Suprapubic skin (tissue), 4 donors: ENCODE results near the gene LRRC18. TPM values are rescaled to one million over a fixed set of nuclear protein-coding genes. Genes with fewer than 3 reads are reported as not detected.

Source experiments
- DNase-seq, 2 donors: peaks; one replicate each; pipeline ENCODE4 v3.0.0-alpha.2; 2019; ENCODE audit warnings: low spot score in 2 of 2
- H3K27ac ChIP-seq: fragments of 200-600 bp; sonication (generic); one replicate; pipeline ENCODE4 v1.5.1; 2019
- H3K27me3 ChIP-seq: fragments of 200-600 bp; sonication (generic); one replicate; pipeline ENCODE4 v1.5.1; 2019
- H3K36me3 ChIP-seq: fragments of 200-600 bp; sonication (generic); one replicate; pipeline ENCODE4 v1.5.1; 2019
- H3K4me1 ChIP-seq: fragments of 200-600 bp; sonication (generic); one replicate; pipeline ENCODE4 v1.5.1; 2019
- H3K4me3 ChIP-seq: fragments of 200-600 bp; sonication (generic); one replicate; pipeline ENCODE4 v1.5.1; 2019; ENCODE audit warnings: mild to moderate bottlenecking
- H3K9me3 ChIP-seq: fragments of 200-600 bp; sonication (generic); one replicate; pipeline ENCODE4 v1.5.1; 2019
- EP300 ChIP-seq: sonication (generic); formaldehyde crosslinking; IDR thresholded peaks from one replicate; pipeline ENCODE4 v1.6.1; 2017; ENCODE audit warnings: antibody characterized with exemption
- POLR2A ChIP-seq, 2 donors: fragments of 450-650 bp; IDR thresholded peaks; one replicate each; pipeline ENCODE4 v1.6.1; 2017; ENCODE audit warnings: antibody characterized with exemption in 2 of 2, mild to moderate bottlenecking in 2 of 2, moderate library complexity in 2 of 2
- POLR2AphosphoS5 ChIP-seq, 3 donors: sonication (generic); formaldehyde crosslinking; IDR thresholded peaks; one replicate each; pipeline ENCODE4 v1.6.1; 2017; ENCODE audit warnings: antibody characterized with exemption in 3 of 3
- WGBS: methylation state at CpG from one replicate; pipeline ENCODE4 v1.1.5; 2018; 5-methylcytosine and 5-hydroxymethylcytosine counted together
- total RNA-seq, 4 donors: library from RNA; depleted of rRNA; stranded (reverse); fragments of >200 nt; gene quantifications; one replicate each; pipeline ENCODE4 v1.1.0, GENCODE V29; 2016
- TF ChIP-seq, protein P1 (sequence below), 2 donors: fragments of 200-600 bp in 1 of 2; fragments of 450-650 bp in 1 of 2; sonication (generic) in 1 of 2; IDR thresholded peaks; one replicate each; pipeline ENCODE4 v1.5.1; 2016 to 2019; ENCODE audit warnings: antibody characterized with exemption in 2 of 2, mild to moderate bottlenecking in 1 of 2, moderate library complexity in 1 of 2

Gene LRRC18
- total RNA-seq, 4 donors from 2014 or later = not detected

DNA sequence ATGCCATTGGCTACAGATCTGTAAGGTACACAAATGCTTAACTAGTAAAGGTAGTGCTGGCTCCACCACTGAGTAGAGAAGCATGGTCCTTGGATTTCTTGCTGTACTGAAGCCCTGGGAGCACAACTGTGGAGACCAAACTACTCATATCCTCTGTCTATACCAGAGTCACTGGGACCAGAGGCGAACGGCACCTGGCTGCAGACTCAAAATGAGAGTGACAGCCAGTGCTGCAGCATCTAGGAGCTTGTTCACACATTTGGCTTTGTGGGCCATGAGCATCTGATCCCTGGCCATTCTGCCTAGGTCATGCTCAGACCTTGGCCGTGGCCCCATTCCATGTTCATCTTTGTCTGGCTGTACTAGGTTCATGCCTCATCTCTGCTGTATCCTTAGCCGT lies 31.9 kb downstream of the LRRC18 start:
- Histone ChIP-seq H3K9me3 (no peaks in the 10 kb centered on the region), H3K27me3 (no peaks in the 10 kb centered on the region), H3K4me3 (no peak overlapping the region), H3K27ac (no peak overlapping the region), H3K4me1 (no peaks in the 10 kb centered on the region), H3K36me3 (no peaks in the 10 kb centered on the region)
- no peak for DNase-seq
- TF ChIP-seq POLR2AphosphoS5 (IDR thresholded peaks at IDR 0.05) (no peak), POLR2A (IDR thresholded peaks at IDR 0.05) (no peak), EP300 (no peak)
- TF ChIP-seq, protein P1, sequence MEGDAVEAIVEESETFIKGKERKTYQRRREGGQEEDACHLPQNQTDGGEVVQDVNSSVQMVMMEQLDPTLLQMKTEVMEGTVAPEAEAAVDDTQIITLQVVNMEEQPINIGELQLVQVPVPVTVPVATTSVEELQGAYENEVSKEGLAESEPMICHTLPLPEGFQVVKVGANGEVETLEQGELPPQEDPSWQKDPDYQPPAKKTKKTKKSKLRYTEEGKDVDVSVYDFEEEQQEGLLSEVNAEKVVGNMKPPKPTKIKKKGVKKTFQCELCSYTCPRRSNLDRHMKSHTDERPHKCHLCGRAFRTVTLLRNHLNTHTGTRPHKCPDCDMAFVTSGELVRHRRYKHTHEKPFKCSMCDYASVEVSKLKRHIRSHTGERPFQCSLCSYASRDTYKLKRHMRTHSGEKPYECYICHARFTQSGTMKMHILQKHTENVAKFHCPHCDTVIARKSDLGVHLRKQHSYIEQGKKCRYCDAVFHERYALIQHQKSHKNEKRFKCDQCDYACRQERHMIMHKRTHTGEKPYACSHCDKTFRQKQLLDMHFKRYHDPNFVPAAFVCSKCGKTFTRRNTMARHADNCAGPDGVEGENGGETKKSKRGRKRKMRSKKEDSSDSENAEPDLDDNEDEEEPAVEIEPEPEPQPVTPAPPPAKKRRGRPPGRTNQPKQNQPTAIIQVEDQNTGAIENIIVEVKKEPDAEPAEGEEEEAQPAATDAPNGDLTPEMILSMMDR (IDR thresholded peaks at IDR 0.05) = no peak
- WGBS = 94% methylated on average over 4 of the region's 4 CpGs

DNA sequence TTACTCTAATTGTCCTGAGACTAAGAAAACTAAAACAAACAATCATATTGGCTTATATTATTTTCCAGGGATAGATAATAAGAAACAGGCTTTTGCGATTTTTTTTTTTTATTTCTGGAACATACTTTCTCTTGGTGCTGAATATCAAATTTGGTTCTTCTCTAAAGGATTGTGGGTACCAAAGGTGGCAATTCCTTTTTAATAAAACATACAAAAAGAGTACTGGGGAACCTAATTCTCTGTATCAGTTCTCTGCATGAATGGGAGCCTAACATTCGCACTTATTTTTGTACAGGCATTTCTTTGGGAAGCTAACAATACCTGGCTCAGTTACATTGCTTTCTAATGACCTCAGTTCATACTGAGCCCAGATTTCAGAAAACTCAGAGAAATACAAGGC lies 32.8 kb downstream of the LRRC18 start:
- no peak overlapping the region for H3K4me3 ChIP-seq
- WGBS = 66% methylated on average over 2 of the region's 2 CpGs
- no peak for DNase-seq

DNA sequence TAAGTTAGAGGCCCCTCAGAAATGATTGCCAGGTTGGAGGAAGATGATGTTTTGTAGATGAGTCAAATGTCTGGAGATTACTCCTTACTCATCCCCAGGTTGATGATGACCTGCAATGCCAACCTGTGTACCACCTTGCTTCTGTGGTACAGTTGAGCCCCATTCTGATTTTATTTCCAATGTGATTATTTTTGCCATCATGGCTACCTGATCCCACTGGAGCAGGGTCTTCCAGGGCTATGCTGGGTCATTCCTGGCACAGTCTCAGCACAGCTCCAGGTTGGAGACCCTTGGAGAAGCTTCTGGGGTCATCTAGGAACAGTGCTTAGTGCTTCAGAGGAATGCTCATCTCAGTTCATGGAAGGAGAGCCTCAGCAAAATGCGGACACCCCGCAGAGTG lies 34.3 kb downstream of the LRRC18 start:
- DNase-seq = no peak
- Histone ChIP-seq H3K27ac (no peak overlapping the region), H3K4me1 (no peaks in the 10 kb centered on the region), H3K36me3 (no peaks in the 10 kb centered on the region), H3K9me3 (no peaks in the 10 kb centered on the region), H3K4me3 (no peak overlapping the region), H3K27me3 (no peaks in the 10 kb centered on the region)
- TF ChIP-seq POLR2A (IDR thresholded peaks at IDR 0.05) = no peak
- no peak for TF ChIP-seq POLR2AphosphoS5 (IDR thresholded peaks at IDR 0.05)
- no peak for TF ChIP-seq EP300
- TF ChIP-seq, protein P1 (IDR thresholded peaks at IDR 0.05) = no peak
- no CpG with 5 or more reads among the region's 2 CpGs for WGBS

More for the DNA sequence above, 32.8 kb downstream of the LRRC18 start:
- no peak for TF ChIP-seq POLR2A (IDR thresholded peaks at IDR 0.05)
- TF ChIP-seq POLR2AphosphoS5 (IDR thresholded peaks at IDR 0.05) = no peak
- TF ChIP-seq, protein P1 (IDR thresholded peaks at IDR 0.05) = no peak
- TF ChIP-seq EP300 = no peak
- H3K4me1 ChIP-seq = no peaks in the 10 kb centered on the region
- H3K9me3 ChIP-seq = no peaks in the 10 kb centered on the region
- H3K36me3 ChIP-seq = no peaks in the 10 kb centered on the region
- H3K27ac ChIP-seq = no peak overlapping the region
- no peaks in the 10 kb centered on the region for H3K27me3 ChIP-seq

DNA sequence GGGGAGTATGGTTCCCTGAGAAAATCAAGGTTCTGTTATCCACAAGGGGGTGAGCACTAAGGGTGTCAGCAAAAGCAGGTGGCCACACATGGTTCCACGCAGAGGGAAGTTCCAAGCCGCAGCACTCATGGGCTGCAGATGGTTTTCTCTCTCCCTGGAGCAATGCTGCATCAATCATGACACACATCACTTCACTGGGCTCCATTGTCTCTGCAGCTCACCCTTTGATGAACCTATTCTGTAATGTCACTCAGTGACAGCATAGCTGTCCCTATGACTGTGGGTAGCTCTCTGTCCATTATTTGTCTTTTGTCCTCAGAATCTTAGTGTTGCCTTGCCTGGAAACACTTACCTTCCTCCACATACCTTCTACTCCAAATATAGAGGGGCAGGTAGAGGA lies 34.8 kb downstream of the LRRC18 start:
- Histone ChIP-seq H3K27me3 (no peaks in the 10 kb centered on the region), H3K4me3 (no peak overlapping the region), H3K9me3 (no peaks in the 10 kb centered on the region), H3K4me1 (no peaks in the 10 kb centered on the region), H3K36me3 (no peaks in the 10 kb centered on the region), H3K27ac (no peak overlapping the region)
- no peak for DNase-seq
- 80% methylated on average over 2 of the region's 2 CpGs for WGBS
- no peak for TF ChIP-seq EP300
- TF ChIP-seq POLR2A (IDR thresholded peaks at IDR 0.05) = no peak
- no peak for TF ChIP-seq POLR2AphosphoS5 (IDR thresholded peaks at IDR 0.05)
- TF ChIP-seq, protein P1 (IDR thresholded peaks at IDR 0.05) = no peak

DNA sequence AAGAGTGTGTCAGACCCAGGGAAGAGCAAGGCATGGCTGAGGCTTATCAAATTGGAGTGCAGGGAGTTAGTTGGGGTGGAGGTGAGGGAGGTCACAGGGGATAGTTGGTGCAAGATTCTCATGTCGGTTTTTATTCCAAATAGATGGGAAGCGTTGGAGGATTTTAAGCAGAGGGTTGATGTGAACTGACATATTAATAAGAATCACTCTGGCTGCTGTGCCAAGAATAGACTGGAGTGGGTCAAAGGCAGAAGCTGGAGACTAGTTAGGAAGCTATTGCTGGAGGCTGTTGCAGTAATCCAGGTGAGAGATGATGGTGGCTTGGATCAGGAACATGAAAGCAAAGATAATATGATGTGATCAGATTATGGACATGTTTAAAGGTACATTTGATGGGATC lies 36.5 kb downstream of the LRRC18 start:
- 32% methylated on average over 2 of the region's 2 CpGs for WGBS

More for the DNA sequence above, 36.5 kb downstream of the LRRC18 start:
- no peaks in the 10 kb centered on the region for H3K9me3 ChIP-seq
- H3K27ac ChIP-seq = no peak overlapping the region
- TF ChIP-seq EP300 = no peak
- no peak for TF ChIP-seq POLR2AphosphoS5 (IDR thresholded peaks at IDR 0.05)
- TF ChIP-seq, protein P1 (IDR thresholded peaks at IDR 0.05) = no peak
- TF ChIP-seq POLR2A (IDR thresholded peaks at IDR 0.05) = no peak
- H3K27me3 ChIP-seq = no peaks in the 10 kb centered on the region
- H3K4me3 ChIP-seq = no peak overlapping the region
- no peak for DNase-seq
- H3K4me1 ChIP-seq = no peaks in the 10 kb centered on the region
- H3K36me3 ChIP-seq = no peaks in the 10 kb centered on the region
